Prostate gland (tissue), 2 donors: ENCODE data around the gene A2ML1.

Experiments
- POLR2A ChIP-seq: fragments of 450-650 bp; IDR thresholded peaks from one replicate; pipeline ENCODE4 v1.6.1; 2016; ENCODE audit warnings: antibody characterized with exemption, mild to moderate bottlenecking
- TF ChIP-seq, protein P1 (sequence below), 4 experiments: fragments of 200-600 bp in 2 of 4; fragments of 450-650 bp in 2 of 4; sonication (generic) in 2 of 4; IDR thresholded peaks; 1 replicate in 3 of 4; 2 replicates in 1 of 4; pipeline ENCODE4 v1.5.1; 2016 to 2019; ENCODE audit warnings: antibody characterized with exemption in 4 of 4, mild to moderate bottlenecking in 2 of 4, moderate library complexity in 2 of 4

DNA sequence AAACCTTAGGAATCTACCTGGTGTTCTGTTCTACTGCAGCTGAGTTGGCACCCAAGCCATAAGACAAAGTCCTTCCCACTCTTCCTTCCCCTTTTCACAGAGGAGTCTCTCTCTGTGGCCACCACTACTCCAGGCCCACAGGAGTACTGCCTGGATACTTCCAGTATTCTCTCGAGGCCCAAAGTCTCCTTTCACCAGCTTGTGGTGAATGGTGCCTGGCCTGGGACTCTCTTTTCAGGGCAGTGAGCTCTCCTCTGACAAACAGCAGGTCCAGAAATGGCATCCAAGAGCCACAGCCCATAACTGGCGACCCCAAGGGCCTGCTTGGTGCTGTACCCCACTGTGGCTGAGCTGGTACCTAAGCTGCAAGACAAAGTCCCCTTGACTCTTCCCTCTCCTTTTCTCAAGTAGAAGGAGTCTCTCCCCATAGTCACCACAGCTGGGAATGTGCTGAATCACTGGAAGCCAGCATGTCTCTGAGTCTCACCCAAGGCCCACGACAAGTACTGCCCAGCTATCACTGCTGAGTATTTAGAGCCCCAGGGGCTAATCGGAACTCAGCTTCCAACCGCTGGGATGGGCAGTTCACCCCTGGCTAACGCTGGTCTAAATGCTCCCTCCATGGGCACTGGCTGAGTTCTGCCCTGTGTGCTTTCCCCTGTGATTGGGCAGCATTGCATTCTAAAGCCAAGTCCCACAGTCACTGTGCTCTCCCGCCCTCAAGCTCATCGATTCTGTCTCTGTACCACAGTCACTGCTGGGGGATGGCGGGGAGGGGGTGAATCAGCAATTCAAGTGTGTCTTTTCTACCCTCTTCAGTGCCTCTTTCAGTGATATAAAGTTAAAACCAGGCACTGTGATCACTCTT lies 6.1 kb downstream of the A2ML1 start:
- TF ChIP-seq, protein P1, sequence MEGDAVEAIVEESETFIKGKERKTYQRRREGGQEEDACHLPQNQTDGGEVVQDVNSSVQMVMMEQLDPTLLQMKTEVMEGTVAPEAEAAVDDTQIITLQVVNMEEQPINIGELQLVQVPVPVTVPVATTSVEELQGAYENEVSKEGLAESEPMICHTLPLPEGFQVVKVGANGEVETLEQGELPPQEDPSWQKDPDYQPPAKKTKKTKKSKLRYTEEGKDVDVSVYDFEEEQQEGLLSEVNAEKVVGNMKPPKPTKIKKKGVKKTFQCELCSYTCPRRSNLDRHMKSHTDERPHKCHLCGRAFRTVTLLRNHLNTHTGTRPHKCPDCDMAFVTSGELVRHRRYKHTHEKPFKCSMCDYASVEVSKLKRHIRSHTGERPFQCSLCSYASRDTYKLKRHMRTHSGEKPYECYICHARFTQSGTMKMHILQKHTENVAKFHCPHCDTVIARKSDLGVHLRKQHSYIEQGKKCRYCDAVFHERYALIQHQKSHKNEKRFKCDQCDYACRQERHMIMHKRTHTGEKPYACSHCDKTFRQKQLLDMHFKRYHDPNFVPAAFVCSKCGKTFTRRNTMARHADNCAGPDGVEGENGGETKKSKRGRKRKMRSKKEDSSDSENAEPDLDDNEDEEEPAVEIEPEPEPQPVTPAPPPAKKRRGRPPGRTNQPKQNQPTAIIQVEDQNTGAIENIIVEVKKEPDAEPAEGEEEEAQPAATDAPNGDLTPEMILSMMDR (IDR thresholded peaks at IDR 0.05), result no peak
- TF ChIP-seq POLR2A, result no peak
